Embryonic facial prominence (tissue), 1 donor: Measurements from ENCODE around the gene CACNG4.
"Not testable (repeated sequence)": the region's sequence is repeated elsewhere in the genome, so short reads cannot be mapped to it uniquely, and the experiment has no call there.

Source experiments
- DNase-seq: peaks from one replicate; pipeline ENCODE4 v3.0.0-alpha.2; 2016; ENCODE audit errors: extremely low spot score

CACNG4 gene

GRCh38 chr17:67018471-67019434, 54.2 kb downstream of the CACNG4 start:
- no peak for DNase-seq

GRCh38 chr17:67019809-67020208, 55.3 kb downstream of the CACNG4 start:
- DNase-seq: no peak

GRCh38 chr17:67020293-67020766, 55.8 kb downstream of the CACNG4 start:
- DNase-seq: no peak

- no peak for DNase-seq
Measured at GRCh38 chr17:67021196-67021595, 56.7 kb downstream of the CACNG4 start.

- DNase-seq: no peak
Measured at GRCh38 chr17:67021743-67022450, 57.4 kb downstream of the CACNG4 start.

GRCh38 chr17:67022451-67022810, 57.9 kb downstream of the CACNG4 start:
- no peak for DNase-seq

- DNase-seq: no peak
Measured at GRCh38 chr17:67024736-67025135, 60.2 kb downstream of the CACNG4 start.

GRCh38 chr17:67025216-67025792, 60.8 kb downstream of the CACNG4 start:
- DNase-seq: no peak

- no peak for DNase-seq
Measured at GRCh38 chr17:67026341-67026740, 61.8 kb downstream of the CACNG4 start.

- no peak for DNase-seq
Measured at GRCh38 chr17:67027031-67027628, 62.6 kb downstream of the CACNG4 start.

- DNase-seq: no peak
Measured at GRCh38 chr17:67030641-67031040, 66.1 kb downstream of the CACNG4 start.

- no peak for DNase-seq
Measured at GRCh38 chr17:67032382-67032781, 67.9 kb downstream of the CACNG4 start.

GRCh38 chr17:67032985-67033384, 68.5 kb downstream of the CACNG4 start:
- no peak for DNase-seq

GRCh38 chr17:67033613-67034012, 69.1 kb downstream of the CACNG4 start:
- DNase-seq: no peak

GRCh38 chr17:67035131-67036083, 70.9 kb downstream of the CACNG4 start:
- no peak for DNase-seq

GRCh38 chr17:67038861-67039365, 74.4 kb downstream of the CACNG4 start:
- no peak for DNase-seq

- DNase-seq: no peak
Measured at GRCh38 chr17:67040652-67041051, 76.1 kb downstream of the CACNG4 start.

- DNase-seq: not testable (repeated sequence)
Measured at GRCh38 chr17:67041119-67041518, 76.6 kb downstream of the CACNG4 start.

GRCh38 chr17:67041531-67041930, 77.0 kb downstream of the CACNG4 start:
- no peak for DNase-seq
